ENCODE results near the gene TRIM39.
"Not testable (repeated sequence)": the region's sequence is repeated elsewhere in the genome, so short reads cannot be mapped to it uniquely, and the experiment has no call there.

Gene TRIM39

GRCh38 chr6:30326526-30327231 is at the start of gene TRIM39:
TRIM39 (plus strand) TSS chr6:30326927; CDS start chr6:30329318, 2,391 bp downstream.
- peak; percentile 92 for DNase-seq

GRCh38 chr6:30280988-30281387 is 45.7 kb upstream of the TRIM39 start:
- not testable (repeated sequence) for DNase-seq

DNA sequence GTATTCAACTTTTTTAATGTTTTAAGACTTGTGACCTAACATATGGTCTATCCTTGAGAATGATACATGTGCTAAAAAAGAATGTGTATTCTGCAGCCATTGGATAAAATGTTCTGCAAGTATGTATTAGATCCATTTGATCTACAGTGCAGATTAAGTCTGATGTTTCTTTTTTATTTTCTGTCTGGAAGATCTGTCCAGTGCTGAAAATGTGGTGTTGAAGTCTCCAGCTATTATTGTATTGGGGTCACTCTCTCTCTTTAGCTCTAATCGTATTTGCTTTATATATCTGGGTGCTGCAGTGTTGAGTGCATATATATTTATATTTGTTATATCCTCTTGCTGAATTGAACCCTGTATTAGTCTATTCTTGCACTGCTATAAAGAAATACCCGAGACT is 44.2 kb upstream of the TRIM39 start:
- no peak for DNase-seq

- DNase-seq: no peak
Measured at GRCh38 chr6:30283761-30284160, 43.0 kb upstream of the TRIM39 start.

DNA sequence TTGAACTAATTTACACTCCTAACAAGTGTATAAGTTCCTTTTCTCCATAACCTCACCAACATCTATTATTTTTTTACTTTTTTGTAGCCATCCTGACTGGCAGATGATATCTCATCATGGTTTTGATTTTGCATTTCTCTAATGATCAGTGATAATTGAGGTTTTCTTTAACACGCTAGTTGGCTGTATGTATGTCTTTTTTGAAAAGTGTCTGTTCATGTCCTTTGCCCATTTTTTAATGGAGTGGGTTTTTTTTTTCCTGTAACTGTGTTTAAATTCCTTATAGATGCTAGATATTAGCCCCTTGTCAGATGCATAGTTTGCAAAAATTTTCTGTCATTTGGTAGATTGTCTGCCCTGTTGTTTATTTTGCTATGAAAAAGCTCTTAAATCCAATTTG is 39.6 kb upstream of the TRIM39 start:
- no peak for DNase-seq

- no peak for DNase-seq
Measured at GRCh38 chr6:30295837-30296236, 30.9 kb upstream of the TRIM39 start.

DNA sequence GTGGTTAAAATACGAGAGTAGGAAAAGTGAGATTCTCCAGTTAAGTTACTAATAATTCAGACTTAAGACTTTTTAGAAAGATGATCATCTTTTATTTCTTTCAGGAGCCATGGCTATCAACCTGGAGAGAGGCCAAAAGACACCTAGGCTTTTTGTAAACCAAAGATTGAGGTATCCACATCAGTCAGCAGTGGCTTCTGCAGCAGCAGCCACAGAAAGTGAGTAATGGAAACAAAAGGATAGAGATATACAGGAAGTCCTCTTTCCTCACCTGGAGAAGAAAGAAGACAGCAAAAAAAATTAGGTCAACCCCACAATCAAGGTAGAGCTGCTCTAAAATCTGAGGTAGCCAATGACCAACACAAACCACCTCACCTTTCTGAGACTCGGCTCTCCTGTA is 22.7 kb upstream of the TRIM39 start:
- no peak for DNase-seq

- DNase-seq: no peak
Measured at GRCh38 chr6:30311101-30311500, 15.6 kb upstream of the TRIM39 start.

- no peak for DNase-seq
Measured at GRCh38 chr6:30311671-30312070, 15.1 kb upstream of the TRIM39 start.

- DNase-seq: no peak
Measured at GRCh38 chr6:30312266-30312665, 14.5 kb upstream of the TRIM39 start.

DNA sequence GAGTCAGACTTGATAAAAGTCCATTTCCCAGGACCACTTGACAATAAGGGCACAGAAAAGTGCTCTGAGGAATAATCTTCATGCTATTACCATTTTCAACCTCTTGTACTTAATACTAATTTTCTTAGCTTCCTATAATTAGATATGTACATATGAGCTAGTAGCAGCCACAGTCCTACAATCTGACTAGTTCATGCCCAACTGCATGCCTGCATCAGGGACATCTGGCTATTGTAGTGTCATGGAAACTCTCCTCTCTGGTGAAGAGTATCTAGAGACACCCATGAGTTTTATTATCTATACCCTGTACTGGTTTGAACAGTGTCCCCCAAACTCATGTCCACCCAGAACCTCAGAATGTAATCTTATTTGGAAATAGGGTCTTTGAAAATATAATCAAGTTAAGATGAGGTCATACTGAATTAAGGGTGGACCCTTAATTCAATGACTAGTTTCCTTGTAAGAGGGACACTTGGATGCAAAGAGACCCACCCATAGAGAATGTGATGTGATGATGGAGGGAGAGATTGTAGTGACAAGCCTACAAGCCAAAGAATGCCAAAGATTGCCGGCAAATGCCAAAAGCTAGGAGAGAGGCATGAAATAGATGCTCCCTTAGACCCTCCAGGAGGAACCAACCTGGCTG is 13.9 kb upstream of the TRIM39 start:
- DNase-seq: no peak

GRCh38 chr6:30315156-30315555 is 11.6 kb upstream of the TRIM39 start:
- DNase-seq: no peak

DNA sequence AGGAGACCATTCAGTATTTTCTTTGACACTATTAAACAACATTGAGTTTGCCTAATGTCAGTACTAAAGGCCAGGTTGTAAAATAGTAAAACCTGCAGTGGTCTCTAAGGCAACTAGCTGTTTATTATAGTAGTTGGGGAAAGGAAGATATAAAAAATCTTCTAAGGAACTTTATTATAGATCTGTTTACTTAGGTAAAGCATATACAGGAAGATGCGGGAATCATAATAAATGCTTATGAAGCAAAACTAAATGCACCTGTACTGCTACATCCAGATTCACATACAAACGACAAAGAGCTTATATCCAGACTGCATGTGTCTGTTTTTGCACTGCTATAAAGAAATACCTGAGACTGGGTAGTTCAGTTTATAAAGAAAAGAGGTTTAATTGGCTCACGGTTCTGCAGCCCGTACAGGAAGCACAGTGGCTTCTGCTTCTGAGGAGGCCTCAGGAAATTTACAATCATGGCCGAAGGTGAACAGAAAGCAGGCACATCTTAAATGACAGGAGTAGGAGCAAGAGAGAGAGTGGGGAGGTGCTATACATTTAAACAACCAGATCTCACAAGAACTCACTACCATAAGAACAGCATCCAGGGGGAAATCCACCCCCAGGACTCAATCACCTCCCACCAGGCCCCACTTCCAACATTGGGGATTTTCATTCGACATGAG is 8.7 kb upstream of the TRIM39 start:
- DNase-seq: no peak

DNA sequence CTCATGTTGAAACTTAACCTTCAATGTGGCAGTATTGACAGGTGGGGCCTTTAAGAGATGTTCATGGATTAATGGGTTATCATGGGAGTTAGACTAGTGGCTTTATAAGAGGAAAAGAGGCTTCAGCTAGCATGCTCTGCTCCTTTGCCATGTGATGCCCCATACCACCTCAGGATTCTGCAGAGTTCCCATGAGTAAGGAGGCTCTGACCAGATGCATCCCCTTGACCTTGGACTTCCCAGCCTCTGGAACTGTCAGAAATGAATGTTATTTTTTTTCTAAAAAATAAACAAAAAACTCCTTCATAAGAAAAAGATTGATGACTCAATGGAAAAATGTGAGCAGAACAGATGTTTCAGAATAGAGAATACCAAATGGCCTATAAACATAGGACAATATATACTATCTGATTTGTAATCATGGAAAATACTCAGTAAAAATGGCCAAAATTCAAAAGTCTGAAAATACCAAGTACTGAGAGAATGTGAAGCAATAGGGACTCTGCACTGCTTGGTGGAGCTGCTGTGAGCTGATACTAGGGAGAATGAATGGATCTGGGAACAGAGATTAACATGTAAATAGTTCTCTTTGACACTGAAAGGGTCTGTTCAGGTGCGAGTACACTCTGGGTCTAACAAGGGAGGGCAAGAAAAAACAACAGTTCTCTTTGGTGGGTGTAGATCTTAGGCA is 7.4 kb upstream of the TRIM39 start:
- no peak for DNase-seq

GRCh38 chr6:30321692-30322388 is 4.9 kb upstream of the TRIM39 start:
- DNase-seq: no peak

GRCh38 chr6:30322527-30323501 is 3.9 kb upstream of the TRIM39 start:
- DNase-seq: no peak

DNA sequence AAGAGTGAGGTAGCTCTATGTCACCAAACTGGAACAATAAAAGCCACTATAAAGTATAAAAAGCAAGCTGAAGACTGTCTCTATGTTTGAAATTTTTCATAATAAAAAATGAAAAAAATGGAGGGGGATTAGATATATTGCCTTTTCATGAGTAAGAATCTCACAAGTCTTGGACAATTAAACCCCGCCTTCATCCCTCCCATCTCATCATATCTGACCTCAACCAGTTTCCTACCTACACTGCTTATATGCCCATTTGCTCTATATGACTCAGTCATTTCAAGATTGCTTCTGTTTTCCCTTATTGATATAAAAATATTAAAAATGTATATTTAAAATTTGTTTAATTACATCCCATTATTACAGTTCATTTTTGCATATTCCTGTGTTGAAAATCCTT is 2.9 kb upstream of the TRIM39 start:
- no peak for DNase-seq

DNA sequence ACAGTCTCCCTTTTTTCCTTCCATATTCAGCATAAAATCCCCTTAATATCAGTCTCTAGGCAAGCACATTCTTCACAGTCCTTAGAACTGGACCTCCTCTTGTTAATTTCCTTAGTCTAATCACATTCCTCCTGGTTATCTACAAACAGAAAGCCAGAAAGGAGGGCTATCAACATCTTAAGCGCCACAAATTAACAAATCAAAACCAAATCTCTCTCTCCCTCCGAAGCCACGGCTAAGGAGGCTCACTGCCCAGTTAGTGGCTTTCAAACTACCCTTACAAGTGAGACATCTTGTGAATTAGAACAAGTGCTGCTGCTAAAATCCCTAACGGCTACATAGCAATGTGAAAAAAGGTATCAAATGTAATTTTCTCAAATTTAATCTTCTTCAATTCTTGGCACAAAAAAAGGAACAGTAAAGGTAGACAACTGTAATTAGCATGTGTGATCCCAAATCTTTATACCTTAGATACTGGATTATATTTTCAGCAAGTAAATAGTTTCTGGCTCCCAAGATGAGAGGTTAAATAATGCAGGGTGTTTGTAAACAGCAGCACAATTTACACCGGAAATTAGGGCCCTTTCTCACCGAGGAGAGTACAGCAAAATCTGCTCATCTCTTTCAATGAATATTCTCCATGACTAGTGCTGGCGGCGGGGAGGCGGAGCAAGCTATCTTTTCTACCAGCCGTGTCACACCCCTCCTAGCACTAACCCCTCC is 1.4 kb upstream of the TRIM39 start:
- DNase-seq: no peak

DNA sequence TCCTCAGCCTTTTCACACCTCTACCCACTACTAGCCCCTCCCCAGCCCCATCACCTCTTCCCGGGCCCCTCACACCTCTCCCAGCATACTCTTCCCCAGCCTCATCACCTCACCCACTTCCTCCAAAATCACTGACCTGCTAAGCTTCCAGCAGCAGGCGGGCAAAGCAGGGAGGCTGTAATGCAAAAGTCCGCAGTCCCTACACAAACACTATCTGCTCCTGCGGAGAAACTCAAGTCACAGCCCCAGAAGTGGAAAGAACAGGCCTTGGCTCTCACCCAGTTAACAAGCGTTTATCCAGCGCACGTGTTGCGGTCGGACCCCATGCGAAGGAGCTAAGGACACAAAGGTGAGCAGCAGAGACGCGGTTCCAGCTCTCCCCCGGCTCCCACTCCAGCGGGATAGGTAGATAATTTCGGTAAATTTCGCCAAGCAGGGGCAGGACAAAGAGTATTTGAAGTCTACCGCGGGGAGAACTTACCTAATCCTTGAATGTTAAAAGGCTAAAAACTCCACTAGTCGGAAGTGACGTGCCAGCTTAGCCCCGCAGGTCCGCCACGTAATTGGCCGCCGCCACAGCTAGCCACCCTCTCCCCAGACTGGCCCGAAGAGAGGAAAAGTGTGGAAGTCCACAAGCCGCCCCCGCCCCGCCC is 728 bp upstream of the TRIM39 start:
- peak; percentile 92 for DNase-seq

- no peak for DNase-seq
Measured at GRCh38 chr6:30327232-30327746, 562 bp downstream of the TRIM39 start.

All from NCI-H82 (cell line).